Heart left ventricle (tissue), 16 donors: Measurements from ENCODE around the gene RPLP2. TPM values are rescaled to one million over a fixed set of nuclear protein-coding genes. Genes with fewer than 3 reads are reported as not detected.

Experiments used
- ATAC-seq, 4 donors: fragments of 200-7000 bp; cut with Tn5 transposase; one replicate each; pipeline ENCODE4 v1.9.1; 2020 to 2022; ENCODE audit warnings: moderate library complexity in 4 of 4, mild to moderate bottlenecking in 3 of 4, moderate number of reproducible peaks in 1 of 4
- DNase-seq, 5 donors: peaks; one replicate each; pipeline ENCODE4 v3.0.0-alpha.2; 2020
- H3K27ac ChIP-seq, 12 donors: fragments of 200-600 bp; sonication (generic) in 4 of 12; one replicate each; pipeline versions ENCODE4 v1.5.0 to v1.8.0; 2016 to 2022; ENCODE audit warnings: mild to moderate bottlenecking in 2 of 12
- H3K27me3 ChIP-seq, 9 donors: fragments of 200-600 bp; sonication (generic) in 2 of 9; one replicate each; pipeline versions ENCODE4 v1.5.1 to v1.8.0; 2016 to 2022; ENCODE audit warnings: mild to moderate bottlenecking in 3 of 9
- H3K36me3 ChIP-seq, 9 donors: fragments of 200-600 bp; sonication (generic) in 2 of 9; one replicate each; pipeline versions ENCODE4 v1.5.0 to v1.8.0; 2018 to 2022; ENCODE audit warnings: mild to moderate bottlenecking in 2 of 9
- H3K4me1 ChIP-seq, 12 donors: fragments of 200-600 bp; sonication (generic) in 4 of 12; one replicate each; pipeline versions ENCODE4 v1.5.0 to v1.8.0; 2016 to 2022; ENCODE audit warnings: mild to moderate bottlenecking in 3 of 12
- H3K4me3 ChIP-seq, 12 donors: fragments of 200-600 bp; sonication (generic) in 4 of 12; one replicate each; pipeline versions ENCODE4 v1.5.0 to v1.8.0; 2017 to 2022; ENCODE audit warnings: mild to moderate bottlenecking in 9 of 12, moderate library complexity in 4 of 12
- H3K9me3 ChIP-seq, 12 donors: fragments of 200-600 bp; sonication (generic) in 4 of 12; one replicate each; pipeline versions ENCODE4 v1.5.0 to v1.8.0; 2016 to 2022; ENCODE audit warnings: mild to moderate bottlenecking in 1 of 12
- CTCF ChIP-seq, 12 donors: fragments of 200-600 bp; sonication (generic) in 4 of 12; IDR thresholded peaks; one replicate each; pipeline versions ENCODE4 v1.5.0 to v1.8.0; 2018 to 2022; ENCODE audit warnings: antibody characterized with exemption in 12 of 12, mild to moderate bottlenecking in 5 of 12
- POLR2A ChIP-seq, 2 donors: fragments of 450-650 bp; IDR thresholded peaks; one replicate each; pipeline ENCODE4 v1.6.1; 2017; ENCODE audit warnings: antibody characterized with exemption in 2 of 2, mild to moderate bottlenecking in 2 of 2, moderate library complexity in 2 of 2
- WGBS, 4 donors: extraction: QIAGEN DNeasy Blood & Tissue Kit in 2 of 4; methylation state at CpG; one replicate each; pipeline versions ENCODE4 v1.1.5 to v1.1.7; 2013 to 2018; 5-methylcytosine and 5-hydroxymethylcytosine counted together
- intact Hi-C, 10 donors: fragments of 100-400 bp; cut with DNase I; formaldehyde crosslinking; loops; one replicate each; pipeline versions ENCODE4 v1.11.1 to v1.14.2; 2022
- polyA plus RNA-seq, 2 donors: library from polyadenylated mRNA; stranded (reverse); fragments of 200-250 nt; gene quantifications; one replicate each; pipeline ENCODE4 v1.2.3, GENCODE V29; 2013
- total RNA-seq, 9 donors: library from RNA; depleted of rRNA in 2 of 9; stranded (reverse); fragments of >200 nt in 2 of 9; fragmentation: NEBNext Ultra II Directional in 3 of 9; extraction: Animal tissue kit (Norgen Biotek cat#: 25700) in 3 of 9; gene quantifications; one replicate each; pipeline versions ENCODE4 v1.1.0 to v1.2.4, GENCODE V29; 2016 to 2023
- donor health status: ischemic (EF 13 %, LVEDD 7.1; RV severe dilation, severe dysfunction).
- donor health status: healthy with polysubstance abuse.
- donor health status: DM: no; HTN: yes; CAD: no.
- donor health status: DM: no; HTN: no; CAD: no.
- donor health status: ischemic (EF 25% LVEDD 6.9; RV normal size, moderate dysfunction).
- donor health status: ischemic (EF 25% LVEDD 5.7; RV mildly dilated, moderate dysfunction).
- donor health status: healthy.
- donor health status: DM: yes; HTN: yes; CAD: no.
- donor health status: ischemic (EF 35%, LVEDD 5.7; RV mildly dilated, moderate dysfunction).
- donor health status: nonischemic (EF 11% LVEDD 7.7; RV severe dilation, severe dysfunction).
- donor health status: DM: yes; HTN: yes; CAD: no.
- donor health status: PGD.
- donor health status: ischemic (EF 29% LVEDD 5.4; RV normal size, mild dysfunction).
- donor health status: nonischemic (EF 23%, LVEDD 6.1; RV moderate dilation, normal function).

Gene RPLP2
- total and polyA plus RNA-seq, 11 donors = 236 to 1,652 (median 969) TPM

DNA sequence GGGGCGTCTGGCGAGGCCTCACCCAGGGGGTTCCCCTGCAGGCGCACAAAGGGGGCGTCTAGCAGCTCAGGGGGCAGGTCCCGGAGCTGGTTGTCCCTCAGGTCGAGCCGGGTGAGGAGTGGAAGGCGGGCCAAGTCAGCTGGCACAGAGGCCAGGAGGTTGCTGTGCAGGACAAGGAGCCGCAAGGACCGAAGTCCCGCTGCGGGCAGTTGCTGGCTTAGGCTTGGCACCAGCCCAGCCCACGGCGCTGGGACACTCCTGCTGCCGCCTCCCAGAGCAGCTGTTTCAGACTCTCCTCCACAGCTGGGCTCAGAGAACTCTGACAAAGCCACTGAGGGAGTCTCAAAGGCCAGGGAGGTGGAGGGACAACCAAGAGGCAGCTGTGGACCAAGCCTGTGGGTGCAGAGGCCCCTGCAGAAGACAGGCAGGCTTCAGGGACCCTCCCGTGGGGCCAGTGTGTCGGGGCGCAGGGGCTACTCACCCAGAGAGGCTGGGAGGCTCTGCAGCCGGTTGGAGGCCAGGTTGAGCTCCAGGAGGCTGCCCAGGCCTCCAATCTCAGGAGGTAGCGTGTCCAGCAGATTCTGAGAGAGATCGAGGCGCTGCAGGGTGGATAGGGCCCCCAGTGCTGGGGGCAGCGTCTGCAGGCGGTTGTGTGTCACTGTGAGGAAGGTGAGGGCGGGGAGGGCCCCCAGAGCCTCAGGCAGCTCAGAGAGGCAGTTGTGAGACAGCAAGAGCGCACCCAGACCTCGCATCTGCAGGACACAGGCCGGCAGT lies 6.9 kb upstream of the RPLP2 start:
- TF ChIP-seq POLR2A (IDR thresholded peaks at IDR 0.05) (no peak), CTCF (IDR thresholded peaks at IDR 0.05) (no peak)
- DNase-seq (no peak), ATAC-seq (no peak)
- Histone ChIP-seq H3K27me3 (no peaks in the 10 kb centered on the region), H3K4me3 (no peak overlapping the region), H3K4me1 (peaks cover 4 to 37% (median 22%) of the 10 kb centered on the region in 12 donors), H3K36me3 (peaks cover 0 to 38% (median 9%) of the 10 kb centered on the region in 9 donors), H3K27ac (no peak overlapping the region), H3K9me3 (no peaks in the 10 kb centered on the region)
- intact Hi-C loops = loop anchor here in 1 of 10 donors (10.0 kb wide), 1 partner anchor 448 kb away; no protein-coding TSS in a partner anchor
- 93 to 95% (median 94%) methylated on average over 18 to 28 of the region's 28 CpGs for WGBS, 4 donors

DNA sequence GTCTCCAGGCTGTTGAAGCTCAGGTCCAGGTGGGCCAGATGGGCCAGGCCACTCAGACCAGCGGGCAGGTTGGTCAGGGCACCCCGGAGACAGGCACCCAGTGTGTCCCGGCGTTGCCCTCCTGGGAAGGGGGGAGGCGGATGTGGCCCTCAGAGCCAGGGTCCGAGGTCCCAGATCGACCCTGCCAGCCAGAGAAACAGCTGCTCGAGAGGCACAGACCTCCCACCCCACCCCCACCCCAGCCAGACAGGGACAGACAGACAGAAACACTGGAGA lies 6.4 kb upstream of the RPLP2 start:
- TF ChIP-seq POLR2A (IDR thresholded peaks at IDR 0.05) (no peak), CTCF (IDR thresholded peaks at IDR 0.05) (no peak)
- Histone ChIP-seq H3K27me3 (no peaks in the 10 kb centered on the region), H3K9me3 (no peaks in the 10 kb centered on the region), H3K36me3 (peaks cover 0 to 38% (median 9%) of the 10 kb centered on the region in 9 donors), H3K4me1 (peaks cover 4 to 37% (median 23%) of the 10 kb centered on the region in 12 donors), H3K27ac (no peak overlapping the region), H3K4me3 (no peak overlapping the region)
- intact Hi-C loops = loop anchor here in 1 of 10 donors (10.0 kb wide), 1 partner anchor 449 kb away; no protein-coding TSS in a partner anchor
- 89 to 93% (median 93%) methylated on average over 7 to 8 of the region's 8 CpGs; no CpG with 5 or more reads in 1 of the 4 donors for WGBS, 4 donors
- DNase-seq (no peak), ATAC-seq (no peak)

DNA sequence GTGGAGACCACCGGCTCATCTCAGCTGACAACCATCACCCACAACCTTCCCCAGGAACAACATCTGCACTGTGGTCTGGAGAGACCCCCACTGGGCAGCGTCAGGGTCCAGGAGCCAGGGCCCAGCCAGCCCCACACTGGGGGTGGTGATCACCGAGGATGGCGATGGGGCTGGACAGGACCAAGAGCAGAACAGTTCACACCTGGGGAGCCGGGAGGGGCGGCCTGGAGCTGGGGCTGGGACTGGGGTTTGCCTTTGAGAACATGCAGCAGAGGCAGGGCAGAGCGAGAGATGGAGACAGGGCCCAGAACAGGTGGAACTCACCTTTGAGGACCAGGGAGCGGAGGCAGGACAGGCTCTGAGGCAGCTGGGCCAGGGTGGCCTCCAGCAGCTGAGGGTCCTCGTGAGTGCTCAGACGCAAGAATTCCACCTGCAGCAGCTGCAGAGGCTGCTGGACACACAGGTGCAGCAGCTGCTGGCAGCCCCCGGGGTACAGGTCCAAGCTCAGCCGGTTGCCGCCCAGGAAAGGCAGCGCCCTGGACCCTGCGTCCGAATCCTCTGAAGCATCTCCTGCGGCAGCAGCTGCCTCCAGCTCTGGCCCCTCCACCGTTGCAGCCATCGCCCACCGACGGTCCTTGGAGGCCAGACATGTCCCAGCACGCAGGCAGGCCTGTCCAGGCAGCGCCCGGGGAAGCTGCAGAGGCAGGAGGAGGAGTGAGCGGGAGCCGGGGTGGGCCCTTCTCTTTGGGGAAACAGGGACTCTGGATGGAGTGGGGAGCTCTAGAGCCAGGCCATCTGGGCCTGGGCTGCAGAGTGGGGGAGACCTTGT lies 5.8 kb upstream of the RPLP2 start:
- peaks cover 4 to 40% (median 27%) of the 10 kb centered on the region in 12 donors for H3K4me1 ChIP-seq
- 50 to 65% (median 58%) methylated on average over 18 to 26 of the region's 26 CpGs for WGBS, 4 donors
- H3K27me3 ChIP-seq = no peaks in the 10 kb centered on the region
- intact Hi-C loops = loop anchor here in 1 of 10 donors (10.0 kb wide), 1 partner anchor 449 kb away; no protein-coding TSS in a partner anchor
- peak overlapping the region in 10 of 12 donors; percentile 54 to 79 (median 66) for H3K4me3 ChIP-seq
- no peaks in the 10 kb centered on the region for H3K9me3 ChIP-seq
- DNase-seq (no peak), ATAC-seq (no peak)
- H3K36me3 ChIP-seq = peaks cover 0 to 38% (median 9%) of the 10 kb centered on the region in 9 donors
- peak overlapping the region in 8 of 12 donors; percentile 87 to 96 (median 94) for H3K27ac ChIP-seq
- no peak for TF ChIP-seq POLR2A (IDR thresholded peaks at IDR 0.05)
- no peak for TF ChIP-seq CTCF (IDR thresholded peaks at IDR 0.05)

- Histone ChIP-seq H3K27me3 (no peaks in the 10 kb centered on the region), H3K4me3 (peak overlapping the region; percentile 54 to 79 (median 66)), H3K4me1 (peaks cover 4 to 41% (median 27%) of the 10 kb centered on the region in 12 donors), H3K27ac (peak overlapping the region; percentile 75 to 96 (median 93)), H3K36me3 (peaks cover 0 to 35% (median 9%) of the 10 kb centered on the region in 9 donors), H3K9me3 (no peaks in the 10 kb centered on the region)
- ATAC-seq (no peak), DNase-seq (no peak)
- TF ChIP-seq POLR2A (IDR thresholded peaks at IDR 0.05) = no peak
- no peak for TF ChIP-seq CTCF (IDR thresholded peaks at IDR 0.05)
- intact Hi-C loops = loop anchor here in 1 of 10 donors (10.0 kb wide), 1 partner anchor 450 kb away; no protein-coding TSS in a partner anchor
- WGBS, 4 donors = 4 to 10% (median 5%) methylated on average over 14 to 18 of the region's 18 CpGs
Observed at GRCh38 chr11:804599-804964, 5.2 kb upstream of the RPLP2 start.
